HL-60 (cell line): ENCODE results near the gene KCNK18.

ENCODE experiments used
- DNase-seq, 2 experiments: peaks; one replicate each; pipeline ENCODE4 v3.0.0-alpha.2; 2010 to 2020; ENCODE audit warnings: low read depth in 1 of 2, low spot score in 1 of 2
- H3K27ac ChIP-seq: fragments of 250-450 bp; sonication (Bioruptor Pico); replicated peaks from 2 replicates; pipeline ENCODE4 v1.5.1; 2020; ENCODE audit warnings: mild to moderate bottlenecking, moderate library complexity
- H3K27me3 ChIP-seq: fragments of 250-450 bp; sonication (Bioruptor Pico); 2 replicates; pipeline ENCODE4 v1.5.1; 2021; ENCODE audit warnings: mild to moderate bottlenecking, moderate library complexity; ENCODE audit not compliant: insufficient read depth, poor library complexity, severe bottlenecking
- H3K4me3 ChIP-seq: replicated peaks from 2 replicates; pipeline ENCODE4 v1.5.1; 2011; ENCODE audit warnings: mild to moderate bottlenecking, control low read depth, low read length; ENCODE audit not compliant: insufficient read depth
- CTCF ChIP-seq: IDR thresholded peaks from one replicate; pipeline ENCODE4 v1.5.1; 2011; ENCODE audit warnings: low read length, control low read depth, inconsistent platforms; ENCODE audit not compliant: insufficient read depth
- GABPA ChIP-seq: IDR thresholded peaks from 2 replicates; pipeline ENCODE4 v1.6.1; 2012; ENCODE audit warnings: low read depth
- POLR2AphosphoS5 ChIP-seq: IDR thresholded peaks from 2 replicates; pipeline ENCODE4 v1.6.1; 2012; ENCODE audit warnings: low read depth
- REST ChIP-seq: IDR thresholded peaks from 2 replicates; pipeline ENCODE4 v1.6.1; 2012; ENCODE audit warnings: low read depth; ENCODE audit not compliant: insufficient replicate concordance
- SPI1 ChIP-seq: IDR thresholded peaks from 2 replicates; pipeline ENCODE4 v1.6.1; 2012; ENCODE audit warnings: low read depth, mild to moderate bottlenecking, borderline replicate concordance
- long read RNA-seq: library from polyadenylated mRNA; unstranded; transcript quantifications from one replicate; pipeline ENCODE4 v2.0.0, GENCODE V29; 2020

The KCNK18 gene
- long read RNA-seq: 0 reads

- TF ChIP-seq GABPA (no peak), CTCF (no peak), SPI1 (no peak), REST (no peak), POLR2AphosphoS5 (no peak)
- no peak within 1 kb of the TSS for H3K4me3 ChIP-seq
- DNase-seq: no peak
- H3K27me3 ChIP-seq: no peaks in the 10 kb centered on the region
- no peak within 1 kb of the TSS for H3K27ac ChIP-seq
These were observed at the start of gene KCNK18 for GRCh38 chr10:117197189-117197588. TSS of gene KCNK18 (plus strand) at chr10:117197489. CDS start at chr10:117197489, 0 bp downstream.

GRCh38 chr10:117148284-117148683 is 49.0 kb upstream of the KCNK18 start:
- no peak for DNase-seq
- no peak overlapping the region for H3K27ac ChIP-seq
- TF ChIP-seq GABPA: no peak
- TF ChIP-seq CTCF: no peak
- TF ChIP-seq REST: no peak
- no peak for TF ChIP-seq SPI1
- no peak for TF ChIP-seq POLR2AphosphoS5
- peaks cover 8% of the 10 kb centered on the region for H3K27me3 ChIP-seq
- H3K4me3 ChIP-seq: no peak overlapping the region

GRCh38 chr10:117152668-117153067 is 44.6 kb upstream of the KCNK18 start:
- Histone ChIP-seq H3K4me3 (no peak overlapping the region), H3K27ac (no peak overlapping the region), H3K27me3 (peaks cover 12% of the 10 kb centered on the region)
- no peak for TF ChIP-seq GABPA
- TF ChIP-seq POLR2AphosphoS5: no peak
- TF ChIP-seq REST: no peak
- TF ChIP-seq SPI1: no peak
- TF ChIP-seq CTCF: no peak
- DNase-seq: no peak
